Activated T-cell treated with anti-CD3 and anti-CD28 coated beads, Interleukin-2, amount 50 U/mL, for 72 hours (primary cell): ENCODE measurements around the gene TM9SF3. TPM values are rescaled to one million over a fixed set of nuclear protein-coding genes. Genes with fewer than 3 reads are reported as not detected.

ENCODE experiments used
- ATAC-seq, 2 donors: fragments of 150-1000 bp; cut with Tn5 transposase; replicated peaks in 1 of 2; 2 replicates each; pipeline ENCODE4 v1.10.0; 2021; ENCODE audit warnings: moderate library complexity in 2 of 2, mild to moderate bottlenecking in 1 of 2
- DNase-seq, 2 donors: peaks; one replicate each; pipeline ENCODE4 v3.0.0; 2021 to 2022; ENCODE audit warnings: mixed read lengths in 1 of 2
- H3K27ac Mint-ChIP-seq: one replicate; pipeline ENCODE4 v1.8.0; 2022; ENCODE audit warnings: mild to moderate bottlenecking, moderate library complexity, mixed read lengths
- H3K27me3 Mint-ChIP-seq: one replicate; pipeline ENCODE4 v1.8.0; 2022; ENCODE audit warnings: low read depth, mixed read lengths
- H3K36me3 Mint-ChIP-seq, 2 donors: one replicate each; pipeline ENCODE4 v1.8.0; 2022; ENCODE audit warnings: mixed read lengths in 2 of 2, mild to moderate bottlenecking in 1 of 2; ENCODE audit not compliant: insufficient read depth in 2 of 2
- H3K4me1 Mint-ChIP-seq: one replicate; pipeline ENCODE4 v1.8.0; 2022; ENCODE audit warnings: low read depth, mixed read lengths
- H3K4me3 Mint-ChIP-seq, 2 donors: one replicate each; pipeline ENCODE4 v1.8.0; 2022; ENCODE audit warnings: mild to moderate bottlenecking in 2 of 2, mixed read lengths in 2 of 2, moderate library complexity in 2 of 2
- H3K9me3 Mint-ChIP-seq, 2 donors: one replicate each; pipeline ENCODE4 v1.8.0; 2022; ENCODE audit warnings: mixed read lengths in 2 of 2
- total RNA-seq, 2 donors: library from RNA; stranded (reverse); gene quantifications; one replicate each; pipeline ENCODE4 v1.2.3, GENCODE V29; 2022

Gene TM9SF3
- total RNA-seq, 2 donors from 2014 or later = 72.8 to 76.7 TPM

DNA sequence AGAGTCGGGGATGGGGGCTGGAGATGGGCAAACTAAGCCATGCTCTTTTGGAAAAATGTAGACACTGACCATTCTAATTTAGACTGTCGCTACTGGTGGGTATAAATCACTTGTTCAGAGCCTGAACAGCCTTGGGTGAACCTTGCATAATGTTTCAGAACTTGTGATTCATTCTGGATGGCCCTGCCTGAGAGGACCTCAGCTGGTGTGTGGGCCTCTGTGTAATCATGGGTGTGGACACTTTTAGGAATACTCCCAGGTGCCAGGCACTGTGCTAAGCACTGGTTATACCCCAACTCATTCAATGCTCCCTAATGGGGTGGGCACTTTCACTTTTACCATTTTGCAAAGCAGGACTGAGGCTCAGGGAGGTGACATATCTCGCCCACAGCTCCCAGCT is 26.8 kb upstream of the TM9SF3 start:
- ATAC-seq = no peak
- Mint-ChIP-seq H3K27me3 (no peaks in the 10 kb centered on the region), H3K9me3 (no peaks in the 10 kb centered on the region), H3K4me3 (no peak overlapping the region), H3K4me1 (no peaks in the 10 kb centered on the region), H3K27ac (no peak overlapping the region), H3K36me3 (no peaks in the 10 kb centered on the region)
- no peak for DNase-seq

DNA sequence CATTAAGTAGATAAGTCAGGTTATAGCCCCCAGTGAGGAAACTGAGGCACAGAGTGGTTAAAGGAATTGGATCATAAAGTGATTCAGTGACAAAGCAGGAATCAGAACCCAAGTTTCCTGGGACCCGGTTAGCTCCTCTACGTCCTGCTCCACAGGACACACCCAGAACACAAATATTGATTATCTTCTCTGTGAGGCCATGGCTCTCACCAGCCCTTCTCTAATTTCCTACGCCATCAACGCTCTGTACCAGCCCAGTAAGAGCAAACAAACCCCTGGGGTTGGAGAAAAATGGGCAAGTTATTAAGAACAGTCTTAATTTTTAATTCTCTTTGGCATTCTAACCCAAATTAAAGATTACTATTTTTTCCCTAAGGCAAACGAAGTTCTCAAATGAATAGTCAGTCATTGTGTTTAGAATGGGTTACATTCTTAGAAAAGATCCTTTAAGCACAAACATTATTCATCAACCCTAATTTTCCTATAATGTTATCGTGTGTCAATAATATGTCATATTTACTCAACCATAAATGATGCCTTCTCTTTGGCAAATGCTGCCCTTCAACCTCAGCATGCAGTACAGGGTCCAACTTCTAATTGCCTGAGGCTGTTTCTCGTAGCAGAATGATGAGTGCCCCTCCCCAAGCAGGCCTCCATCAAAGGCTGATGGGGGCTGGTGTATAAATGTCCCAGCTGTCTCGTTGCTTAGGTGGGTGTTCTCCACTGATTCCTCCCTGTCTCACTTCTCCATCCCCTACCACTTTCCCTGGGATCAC is 25.4 kb upstream of the TM9SF3 start:
- Mint-ChIP-seq H3K36me3 (no peaks in the 10 kb centered on the region), H3K9me3 (no peaks in the 10 kb centered on the region), H3K4me1 (no peaks in the 10 kb centered on the region), H3K27me3 (no peaks in the 10 kb centered on the region), H3K4me3 (no peak overlapping the region), H3K27ac (peak overlapping the region; percentile 43)
- ATAC-seq (no peak), DNase-seq (no peak)

DNA sequence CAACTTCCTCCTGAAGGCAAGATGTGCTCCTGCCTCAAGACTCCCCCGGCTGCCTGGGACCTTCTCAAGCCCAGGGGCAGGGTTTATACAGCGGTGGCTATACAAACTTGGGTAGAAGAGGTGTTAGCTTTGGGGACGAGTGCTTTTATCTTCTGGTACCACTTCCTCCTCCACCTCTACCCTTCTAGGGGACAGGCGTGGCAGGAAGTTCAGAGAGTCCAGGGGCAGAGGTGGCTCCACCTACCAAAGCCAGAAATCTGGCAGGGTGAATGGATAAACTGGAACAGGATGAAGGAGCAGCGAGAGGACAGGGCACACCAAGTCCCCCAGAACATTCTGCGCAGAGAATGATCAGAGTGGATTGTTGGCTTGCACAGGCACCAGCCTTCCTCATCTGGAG is 24.0 kb upstream of the TM9SF3 start:
- H3K36me3 Mint-ChIP-seq = no peaks in the 10 kb centered on the region
- H3K27me3 Mint-ChIP-seq = no peaks in the 10 kb centered on the region
- no peak overlapping the region for H3K27ac Mint-ChIP-seq
- no peak overlapping the region for H3K4me3 Mint-ChIP-seq
- no peaks in the 10 kb centered on the region for H3K9me3 Mint-ChIP-seq
- no peaks in the 10 kb centered on the region for H3K4me1 Mint-ChIP-seq
- ATAC-seq (peak in 1 of 2 donors; percentile 48), DNase-seq (no peak)

DNA sequence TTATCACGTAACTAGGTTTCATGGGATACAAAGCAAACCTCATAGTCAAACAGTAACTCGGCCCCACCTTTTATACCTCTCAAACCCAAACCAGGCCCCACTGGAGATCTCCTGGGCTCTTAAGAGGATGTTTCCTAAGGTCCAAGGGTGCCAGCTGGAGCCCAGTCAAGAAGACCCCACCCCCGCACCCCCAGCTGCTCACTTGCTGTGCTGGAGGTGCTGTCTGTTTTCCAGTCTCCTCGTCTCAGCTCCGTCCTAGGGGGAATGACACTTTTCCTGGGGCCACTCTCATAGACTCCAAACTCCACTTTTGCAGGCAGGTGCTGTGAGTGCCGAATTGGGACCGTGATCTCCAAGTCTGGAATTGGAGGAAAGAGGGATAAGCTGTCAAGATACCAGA is 22.7 kb upstream of the TM9SF3 start:
- ATAC-seq (no peak), DNase-seq (no peak)
- H3K9me3 Mint-ChIP-seq = no peaks in the 10 kb centered on the region
- H3K27me3 Mint-ChIP-seq = no peaks in the 10 kb centered on the region
- no peaks in the 10 kb centered on the region for H3K4me1 Mint-ChIP-seq
- no peak overlapping the region for H3K4me3 Mint-ChIP-seq
- no peaks in the 10 kb centered on the region for H3K36me3 Mint-ChIP-seq
- no peak overlapping the region for H3K27ac Mint-ChIP-seq

DNA sequence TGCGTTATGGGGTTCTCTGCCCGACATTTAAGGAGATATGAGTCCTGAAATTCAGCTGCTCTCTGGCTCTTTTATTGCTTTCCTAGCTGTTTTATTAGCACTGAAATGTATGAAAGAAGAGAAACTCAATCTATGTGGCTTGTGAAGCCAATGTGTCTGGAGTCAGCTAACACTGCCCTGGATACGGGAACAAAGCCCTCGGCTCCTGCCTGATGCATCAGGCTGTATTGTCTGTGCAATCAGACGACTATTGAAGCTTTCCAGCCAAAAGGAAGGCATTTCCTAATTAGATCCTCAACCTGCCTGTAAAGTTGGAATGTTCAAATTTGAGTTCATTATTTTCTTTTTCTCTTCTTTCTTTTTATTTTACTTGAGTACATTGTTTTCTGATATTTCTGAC is 22.0 kb upstream of the TM9SF3 start:
- Mint-ChIP-seq H3K4me1 (no peaks in the 10 kb centered on the region), H3K27me3 (no peaks in the 10 kb centered on the region), H3K9me3 (no peaks in the 10 kb centered on the region), H3K36me3 (no peaks in the 10 kb centered on the region), H3K27ac (no peak overlapping the region), H3K4me3 (no peak overlapping the region)
- no peak for DNase-seq
- ATAC-seq = no peak

DNA sequence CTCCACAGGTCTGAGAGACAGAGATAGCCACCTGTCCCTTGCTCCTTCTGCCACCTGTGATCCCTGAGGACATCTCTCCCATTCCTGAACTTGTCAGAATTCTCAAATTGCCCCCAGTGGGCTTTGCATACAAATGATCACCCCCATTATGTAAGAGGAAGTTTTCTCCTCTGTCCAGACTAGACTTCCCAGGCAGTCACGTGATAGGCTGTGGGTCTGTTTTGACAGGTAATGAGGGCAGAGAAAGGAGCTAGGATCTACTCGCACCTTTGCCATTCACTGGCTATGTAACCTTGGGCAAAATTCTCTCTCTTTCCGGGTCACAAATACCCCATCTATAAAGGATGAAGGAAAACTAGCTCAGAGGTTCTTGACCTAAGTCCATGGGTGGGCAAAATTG is 21.4 kb upstream of the TM9SF3 start:
- Mint-ChIP-seq H3K36me3 (no peaks in the 10 kb centered on the region), H3K4me3 (no peak overlapping the region), H3K4me1 (no peaks in the 10 kb centered on the region), H3K9me3 (no peaks in the 10 kb centered on the region), H3K27me3 (no peaks in the 10 kb centered on the region), H3K27ac (no peak overlapping the region)
- ATAC-seq (no peak), DNase-seq (no peak)

- Mint-ChIP-seq H3K4me1 (no peaks in the 10 kb centered on the region), H3K9me3 (no peaks in the 10 kb centered on the region), H3K27ac (no peak overlapping the region), H3K27me3 (no peaks in the 10 kb centered on the region), H3K36me3 (no peaks in the 10 kb centered on the region), H3K4me3 (no peak overlapping the region)
- ATAC-seq (no peak), DNase-seq (no peak)
These were observed 20.1 kb upstream of the TM9SF3 start for GRCh38 chr10:96606946-96607345.

DNA sequence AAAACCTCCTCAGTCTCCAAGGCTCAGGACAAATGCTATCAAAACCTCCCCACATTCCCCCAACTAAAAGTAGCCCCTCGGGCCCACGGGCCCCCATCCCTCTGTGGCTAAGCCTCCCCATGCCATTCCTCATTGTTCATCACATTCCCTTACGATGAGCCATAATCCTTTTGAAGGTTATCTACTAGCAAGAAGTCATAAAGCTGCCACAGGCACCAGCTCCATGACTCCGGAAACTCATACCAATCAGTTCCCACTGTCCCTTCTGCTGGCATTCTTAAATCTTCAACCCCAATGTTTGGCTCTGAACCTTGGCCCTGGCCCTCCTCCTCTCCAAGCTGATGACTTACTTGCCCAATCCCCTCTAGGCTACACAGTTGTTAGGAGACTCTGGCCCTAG is 19.4 kb upstream of the TM9SF3 start:
- Mint-ChIP-seq H3K4me3 (no peak overlapping the region), H3K36me3 (no peaks in the 10 kb centered on the region), H3K4me1 (no peaks in the 10 kb centered on the region), H3K27me3 (no peaks in the 10 kb centered on the region), H3K27ac (no peak overlapping the region), H3K9me3 (no peaks in the 10 kb centered on the region)
- DNase-seq = no peak
- no peak for ATAC-seq

DNA sequence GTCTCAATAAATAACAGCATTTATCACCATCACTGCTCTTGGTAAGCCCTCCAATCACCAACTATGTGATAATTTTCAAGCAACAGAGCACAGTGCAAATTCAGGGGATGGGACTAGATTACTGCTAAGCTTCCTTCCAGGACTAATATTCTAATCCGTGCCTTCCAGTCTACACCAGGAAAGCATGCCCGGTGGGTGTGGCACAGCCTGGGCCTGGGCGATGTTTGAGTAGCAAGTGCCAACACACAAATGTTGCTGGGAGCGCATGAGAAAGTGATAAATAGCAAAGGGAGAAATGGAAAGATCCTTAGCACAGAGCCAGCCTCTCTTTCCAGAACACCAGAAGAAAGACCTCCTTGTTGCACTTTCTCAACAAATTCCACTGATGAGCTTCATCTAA is 13.5 kb upstream of the TM9SF3 start:
- no peaks in the 10 kb centered on the region for H3K9me3 Mint-ChIP-seq
- no peaks in the 10 kb centered on the region for H3K36me3 Mint-ChIP-seq
- ATAC-seq = no peak
- no peaks in the 10 kb centered on the region for H3K4me1 Mint-ChIP-seq
- DNase-seq = no peak
- H3K4me3 Mint-ChIP-seq = no peak overlapping the region
- H3K27ac Mint-ChIP-seq = no peak overlapping the region
- peaks cover 7% of the 10 kb centered on the region for H3K27me3 Mint-ChIP-seq

DNA sequence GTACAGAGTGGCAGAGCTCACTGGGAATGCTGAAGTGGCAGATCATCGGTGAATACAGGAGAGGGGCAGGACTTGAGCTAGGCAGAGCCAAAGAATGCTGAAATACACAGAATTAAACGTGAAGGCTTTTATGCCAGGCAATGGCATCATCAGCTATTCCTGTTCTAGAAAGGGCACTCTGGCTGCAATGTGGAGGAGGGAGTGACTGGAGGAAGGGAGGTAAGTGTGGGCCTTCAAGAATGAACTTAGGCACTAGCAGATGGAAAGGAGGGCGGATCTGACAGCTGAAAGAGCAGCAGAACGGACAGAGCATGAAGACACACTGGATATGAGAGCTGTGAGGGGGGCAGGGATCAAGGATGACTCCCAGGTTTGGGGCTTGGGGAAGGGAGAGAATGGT is 12.0 kb upstream of the TM9SF3 start:
- H3K27me3 Mint-ChIP-seq = peaks cover 7% of the 10 kb centered on the region
- no peak for ATAC-seq
- no peaks in the 10 kb centered on the region for H3K4me1 Mint-ChIP-seq
- no peak overlapping the region for H3K27ac Mint-ChIP-seq
- peaks cover 0 to 2% of the 10 kb centered on the region in 2 donors for H3K36me3 Mint-ChIP-seq
- H3K4me3 Mint-ChIP-seq = no peak overlapping the region
- no peak for DNase-seq
- no peaks in the 10 kb centered on the region for H3K9me3 Mint-ChIP-seq

DNA sequence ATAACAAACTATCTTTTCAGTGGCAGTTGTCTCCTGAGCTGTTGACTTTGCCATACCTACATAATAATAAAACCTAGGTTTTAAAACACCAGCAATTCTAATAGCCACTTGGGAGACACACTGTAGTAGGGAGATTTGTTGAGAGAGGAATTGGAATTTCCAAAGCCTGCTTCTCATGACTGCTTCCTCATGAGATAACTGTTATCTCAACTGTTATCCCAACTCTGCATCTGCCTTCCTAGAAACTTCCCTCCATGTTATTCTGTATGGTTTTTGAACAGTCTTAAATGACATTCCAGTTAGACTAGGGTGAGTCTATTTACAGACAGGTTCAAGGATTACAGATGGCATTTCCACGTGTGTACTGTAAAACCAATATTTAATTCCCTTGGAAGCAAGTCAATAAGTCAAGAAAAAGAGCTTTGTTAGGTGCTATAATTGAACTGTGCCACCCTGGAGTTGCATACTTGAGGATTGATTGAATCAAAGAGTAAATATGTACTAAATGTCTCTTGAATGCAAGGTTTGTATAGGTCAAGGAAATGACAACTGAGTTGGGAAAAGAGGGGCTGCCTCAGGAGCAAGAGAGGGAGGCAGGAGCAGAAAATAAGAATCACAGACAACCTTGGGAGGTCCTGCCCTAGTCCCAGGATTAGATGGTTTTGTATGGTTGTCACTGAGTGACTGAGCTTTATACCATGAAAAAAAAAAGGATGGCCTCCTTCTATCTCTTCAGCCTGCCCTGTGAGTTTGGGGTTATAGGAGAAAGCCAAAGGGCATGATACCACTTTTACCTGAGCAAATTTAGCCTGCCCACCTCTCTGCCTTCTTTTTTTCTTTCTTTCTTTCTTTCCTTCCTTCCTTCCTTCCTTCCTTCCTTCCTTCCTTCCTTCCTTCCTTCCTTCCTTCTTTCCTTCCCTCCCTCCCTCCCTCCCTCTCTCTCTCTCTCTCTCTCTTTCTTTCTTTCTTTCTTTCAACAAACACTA is 9.9 kb upstream of the TM9SF3 start:
- peaks cover 0 to 2% of the 10 kb centered on the region in 2 donors for H3K36me3 Mint-ChIP-seq

DNA sequence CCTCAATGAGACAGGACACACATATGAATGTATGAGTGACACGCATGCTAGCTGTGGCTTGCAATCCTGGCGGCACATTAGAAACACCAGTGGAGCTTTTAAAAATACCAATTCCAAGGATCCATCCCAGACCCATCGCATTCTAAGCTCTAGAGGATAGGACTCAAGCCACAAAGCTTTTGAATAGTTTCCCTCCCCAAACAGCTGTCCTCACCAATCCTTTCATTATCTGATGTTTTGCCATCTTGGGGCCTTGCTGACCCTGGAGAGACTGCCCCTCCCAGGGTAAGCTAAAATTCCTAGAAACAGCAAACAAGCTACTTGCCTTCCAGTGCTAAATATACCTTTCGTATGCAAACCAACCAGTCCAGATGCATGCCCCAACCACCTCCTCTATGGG is 8.9 kb upstream of the TM9SF3 start:
- no peak for ATAC-seq
- Mint-ChIP-seq H3K4me3 (no peak overlapping the region), H3K36me3 (peaks cover 0 to 2% of the 10 kb centered on the region in 2 donors), H3K9me3 (no peaks in the 10 kb centered on the region), H3K27me3 (peaks cover 9% of the 10 kb centered on the region), H3K4me1 (no peaks in the 10 kb centered on the region), H3K27ac (no peak overlapping the region)
- DNase-seq = no peak

More for the DNA sequence above, 9.9 kb upstream of the TM9SF3 start:
- no peak for DNase-seq
- H3K9me3 Mint-ChIP-seq = no peaks in the 10 kb centered on the region
- no peak overlapping the region for H3K27ac Mint-ChIP-seq
- no peak for ATAC-seq
- peaks cover 7% of the 10 kb centered on the region for H3K27me3 Mint-ChIP-seq
- H3K4me3 Mint-ChIP-seq = no peak overlapping the region
- no peaks in the 10 kb centered on the region for H3K4me1 Mint-ChIP-seq

DNA sequence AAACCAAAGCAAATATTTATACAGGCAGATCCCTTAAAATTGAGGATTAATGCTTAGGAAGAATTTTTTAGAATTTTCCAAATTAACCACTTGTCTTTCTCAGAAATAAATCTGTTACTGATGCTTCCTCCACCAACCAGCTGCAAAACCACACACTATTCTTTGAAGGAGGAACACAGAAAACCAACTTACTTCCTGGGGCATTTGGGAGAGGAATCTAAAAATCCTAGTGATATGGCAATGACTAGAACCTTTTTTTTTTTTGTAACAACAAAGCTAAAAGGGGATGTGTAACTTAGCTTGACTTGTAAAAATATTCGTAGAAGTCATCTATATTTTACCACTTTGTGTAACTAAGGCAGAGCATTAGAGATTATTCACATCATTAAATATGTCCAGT is 5.1 kb upstream of the TM9SF3 start:
- H3K27me3 Mint-ChIP-seq = peaks cover 15% of the 10 kb centered on the region
- no peak overlapping the region for H3K27ac Mint-ChIP-seq
- H3K36me3 Mint-ChIP-seq = peaks cover 0 to 2% of the 10 kb centered on the region in 2 donors
- no peak for ATAC-seq
- no peaks in the 10 kb centered on the region for H3K9me3 Mint-ChIP-seq
- H3K4me3 Mint-ChIP-seq = no peak overlapping the region
- DNase-seq = no peak
- H3K4me1 Mint-ChIP-seq = peaks cover 5% of the 10 kb centered on the region
